ENCODE data around the gene CRACR2A.

CRACR2A gene

GRCh38 chr12:3761116-3761735 is 8.3 kb upstream of the CRACR2A start:
- Histone ChIP-seq H3K9me3 (ENCODE audit: severe bottlenecking) (no peaks in the 10 kb centered on the region), H3K27ac (ENCODE audit: poor library complexity, severe bottlenecking) (no peak overlapping the region), H3K4me3 (ENCODE audit: severe bottlenecking) (no peak overlapping the region), H3K27me3 (ENCODE audit: insufficient read depth, poor library complexity, severe bottlenecking) (no peaks in the 10 kb centered on the region), H3K4me1 (ENCODE audit: insufficient read depth, poor library complexity, severe bottlenecking) (no peaks in the 10 kb centered on the region), H3K36me3 (ENCODE audit: low read depth) (no peaks in the 10 kb centered on the region)
- DNase-seq (ENCODE audit: low spot score) (no peak), ATAC-seq (ENCODE audit: low read depth) (no peak)
- no peak for TF ChIP-seq CTCF (IDR thresholded peaks at IDR 0.05; ENCODE audit: poor library complexity, severe bottlenecking)

GRCh38 chr12:3759878-3760277 is 7.0 kb upstream of the CRACR2A start:
- no peak for ATAC-seq (ENCODE audit: low read depth)
- Histone ChIP-seq H3K27ac (ENCODE audit: poor library complexity, severe bottlenecking) (no peak overlapping the region), H3K36me3 (ENCODE audit: low read depth) (no peaks in the 10 kb centered on the region), H3K9me3 (ENCODE audit: severe bottlenecking) (no peaks in the 10 kb centered on the region), H3K4me3 (ENCODE audit: severe bottlenecking) (no peak overlapping the region), H3K27me3 (ENCODE audit: insufficient read depth, poor library complexity, severe bottlenecking) (no peaks in the 10 kb centered on the region), H3K4me1 (ENCODE audit: insufficient read depth, poor library complexity, severe bottlenecking) (no peaks in the 10 kb centered on the region)
- DNase-seq (ENCODE audit: low spot score), result no peak
- no peak for TF ChIP-seq CTCF (IDR thresholded peaks at IDR 0.05; ENCODE audit: poor library complexity, severe bottlenecking)

GRCh38 chr12:3757261-3757660 is 4.4 kb upstream of the CRACR2A start:
- Histone ChIP-seq H3K27me3 (ENCODE audit: insufficient read depth, poor library complexity, severe bottlenecking) (no peaks in the 10 kb centered on the region), H3K4me1 (ENCODE audit: insufficient read depth, poor library complexity, severe bottlenecking) (no peaks in the 10 kb centered on the region), H3K9me3 (ENCODE audit: severe bottlenecking) (no peaks in the 10 kb centered on the region), H3K27ac (ENCODE audit: poor library complexity, severe bottlenecking) (no peak overlapping the region), H3K4me3 (ENCODE audit: severe bottlenecking) (no peak overlapping the region), H3K36me3 (ENCODE audit: low read depth) (no peaks in the 10 kb centered on the region)
- ATAC-seq (ENCODE audit: low read depth) (no peak), DNase-seq (ENCODE audit: low spot score) (no peak)
- TF ChIP-seq CTCF (IDR thresholded peaks at IDR 0.05; ENCODE audit: poor library complexity, severe bottlenecking), result no peak

GRCh38 chr12:3755898-3756297 is 3.0 kb upstream of the CRACR2A start:
- H3K4me3 ChIP-seq (ENCODE audit: severe bottlenecking), result no peak overlapping the region
- ATAC-seq (ENCODE audit: low read depth), result no peak

More at GRCh38 chr12:3755898-3756297, 3.0 kb upstream of the CRACR2A start:
- Histone ChIP-seq H3K27ac (ENCODE audit: poor library complexity, severe bottlenecking) (no peak overlapping the region), H3K9me3 (ENCODE audit: severe bottlenecking) (no peaks in the 10 kb centered on the region), H3K4me1 (ENCODE audit: insufficient read depth, poor library complexity, severe bottlenecking) (no peaks in the 10 kb centered on the region), H3K36me3 (ENCODE audit: low read depth) (no peaks in the 10 kb centered on the region), H3K27me3 (ENCODE audit: insufficient read depth, poor library complexity, severe bottlenecking) (no peaks in the 10 kb centered on the region)
- no peak for DNase-seq (ENCODE audit: low spot score)
- TF ChIP-seq CTCF (IDR thresholded peaks at IDR 0.05; ENCODE audit: poor library complexity, severe bottlenecking), result no peak
